ENCODE results near the gene SPSB2. TPM values are rescaled to one million over a fixed set of nuclear protein-coding genes. Genes with fewer than 3 reads are reported as not detected.

Gene SPSB2
- total RNA-seq, 1 donor from 2014 or later = 14.5 TPM

- TF ChIP-seq CTCF (IDR thresholded peaks at IDR 0.05) = no peak
- Histone ChIP-seq H3K9me3 (no peaks in the 10 kb centered on the region), H3K4me1 (peaks cover 4 to 11% of the 10 kb centered on the region in 2 donors), H3K27me3 (no peaks in the 10 kb centered on the region), H3K27ac (no peak overlapping the region), H3K4me3 (no peak overlapping the region), H3K36me3 (peaks cover 17 to 32% of the 10 kb centered on the region in 2 donors)
- intact Hi-C loops (cut with DNase I) = no loop called here
- no peak for DNase-seq (ENCODE audit: low spot score in 2 of 2)
These were observed 44.6 kb upstream of the SPSB2 start for GRCh38 chr12:6917491-6918231.

- H3K27ac ChIP-seq = peak overlapping the region in 1 of 2 donors; percentile 23
- peaks cover 10 to 21% of the 10 kb centered on the region in 2 donors for H3K36me3 ChIP-seq
- TF ChIP-seq CTCF (IDR thresholded peaks at IDR 0.05) = no peak
- intact Hi-C loops (cut with DNase I) = no loop called here
- DNase-seq (ENCODE audit: low spot score in 2 of 2) = no peak
- H3K4me3 ChIP-seq = no peak overlapping the region
- H3K4me1 ChIP-seq = peaks cover 4 to 11% of the 10 kb centered on the region in 2 donors
- H3K27me3 ChIP-seq = no peaks in the 10 kb centered on the region
- H3K9me3 ChIP-seq = no peaks in the 10 kb centered on the region
These were observed 43.5 kb upstream of the SPSB2 start for GRCh38 chr12:6916426-6917200.

GRCh38 chr12:6915789-6916285 is 42.7 kb upstream of the SPSB2 start:
- intact Hi-C loops (cut with DNase I) = no loop called here
- H3K27ac ChIP-seq = peak overlapping the region; percentile 90 to 94
- peaks cover 4 to 11% of the 10 kb centered on the region in 2 donors for H3K4me1 ChIP-seq
- no peak for TF ChIP-seq CTCF (IDR thresholded peaks at IDR 0.05)
- H3K9me3 ChIP-seq = no peaks in the 10 kb centered on the region
- peak overlapping the region in 1 of 2 donors; percentile 89 for H3K4me3 ChIP-seq
- no peak for DNase-seq (ENCODE audit: low spot score in 2 of 2)
- no peaks in the 10 kb centered on the region for H3K27me3 ChIP-seq
- H3K36me3 ChIP-seq = peaks cover 5 to 18% of the 10 kb centered on the region in 2 donors

GRCh38 chr12:6914947-6915788 is 42.1 kb upstream of the SPSB2 start:
- H3K27ac ChIP-seq = peak overlapping the region; percentile 90 to 94
- intact Hi-C loops (cut with DNase I) = no loop called here
- TF ChIP-seq CTCF (IDR thresholded peaks at IDR 0.05) = no peak
- H3K27me3 ChIP-seq = no peaks in the 10 kb centered on the region
- H3K36me3 ChIP-seq = peaks cover 5 to 18% of the 10 kb centered on the region in 2 donors
- no peaks in the 10 kb centered on the region for H3K9me3 ChIP-seq
- no peak for DNase-seq (ENCODE audit: low spot score in 2 of 2)
- peaks cover 4 to 11% of the 10 kb centered on the region in 2 donors for H3K4me1 ChIP-seq
- H3K4me3 ChIP-seq = peak overlapping the region; percentile 81 to 89

- Histone ChIP-seq H3K4me1 (peaks cover 4 to 11% of the 10 kb centered on the region in 2 donors), H3K4me3 (peak within 1 kb of the TSS; percentile 81 to 89), H3K27me3 (no peaks in the 10 kb centered on the region), H3K27ac (peak within 1 kb of the TSS; percentile 90 to 94), H3K9me3 (no peaks in the 10 kb centered on the region), H3K36me3 (peaks cover 5 to 18% of the 10 kb centered on the region in 2 donors)
- intact Hi-C loops (cut with DNase I) = no loop called here
- TF ChIP-seq CTCF (IDR thresholded peaks at IDR 0.05) = no peak
- DNase-seq (ENCODE audit: low spot score in 2 of 2) = peak; percentile 51 to 92
These were observed 41.3 kb upstream of the SPSB2 start, which contains the start of gene ENO2 for GRCh38 chr12:6914246-6914946. Gene ENO2, plus strand, starts transcription at chr12:6914580. Its CDS starts 1,253 bp downstream, at chr12:6915833.

All from ascending aorta (tissue), 2 donors.